ENCODE data around the gene ZNF319.

Gene ZNF319

DNA sequence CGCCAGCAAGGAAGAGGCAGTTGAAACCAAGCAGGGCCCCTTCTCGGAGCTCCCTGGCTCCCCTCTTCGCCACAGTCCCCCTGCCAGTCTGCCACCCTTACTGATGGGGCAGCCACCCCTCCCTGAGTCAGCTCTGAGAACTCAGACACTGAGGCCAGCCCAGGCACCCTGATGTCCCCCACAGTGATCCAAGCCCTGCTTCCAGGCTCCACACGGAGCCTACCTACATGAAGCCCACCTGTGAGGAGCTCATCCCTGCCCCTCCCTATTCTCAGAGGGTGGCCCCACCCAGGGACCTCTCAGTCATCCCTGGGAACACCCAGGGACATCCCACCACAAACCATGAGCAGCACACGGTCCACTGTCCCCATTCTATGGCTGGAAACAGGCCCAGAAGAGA lies 38.4 kb downstream of the ZNF319 start:
- Mint-ChIP-seq H3K27ac (no peak overlapping the region), H3K4me3 (no peak overlapping the region), H3K9me3 (no peaks in the 10 kb centered on the region), H3K27me3 (no peaks in the 10 kb centered on the region), H3K4me1 (no peaks in the 10 kb centered on the region)
- DNase-seq (no peak), ATAC-seq (no peak)

DNA sequence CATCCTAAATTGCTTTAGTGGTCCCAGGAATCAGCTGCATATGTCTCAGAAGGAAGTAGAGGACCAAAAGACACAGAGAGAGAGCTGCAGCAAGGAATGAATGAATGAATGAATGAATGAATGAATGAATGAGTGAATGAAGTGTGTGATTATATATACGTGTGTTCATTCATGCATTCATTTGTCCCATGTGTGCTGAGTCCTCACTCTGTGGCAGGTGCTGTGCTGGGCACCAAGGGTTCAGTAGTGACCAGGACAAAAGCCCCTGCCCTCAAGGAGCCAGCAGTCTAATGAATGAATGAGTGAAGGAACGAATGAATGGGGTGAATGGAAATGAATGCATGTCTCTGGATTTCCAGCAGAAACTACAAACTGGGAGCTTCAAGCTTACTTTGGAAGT lies 38.9 kb downstream of the ZNF319 start:
- Mint-ChIP-seq H3K9me3 (no peaks in the 10 kb centered on the region), H3K27me3 (no peaks in the 10 kb centered on the region), H3K4me3 (no peak overlapping the region), H3K4me1 (no peaks in the 10 kb centered on the region), H3K27ac (peak overlapping the region in 1 of 2 donors; percentile 90)
- DNase-seq (no peak), ATAC-seq (no peak)

DNA sequence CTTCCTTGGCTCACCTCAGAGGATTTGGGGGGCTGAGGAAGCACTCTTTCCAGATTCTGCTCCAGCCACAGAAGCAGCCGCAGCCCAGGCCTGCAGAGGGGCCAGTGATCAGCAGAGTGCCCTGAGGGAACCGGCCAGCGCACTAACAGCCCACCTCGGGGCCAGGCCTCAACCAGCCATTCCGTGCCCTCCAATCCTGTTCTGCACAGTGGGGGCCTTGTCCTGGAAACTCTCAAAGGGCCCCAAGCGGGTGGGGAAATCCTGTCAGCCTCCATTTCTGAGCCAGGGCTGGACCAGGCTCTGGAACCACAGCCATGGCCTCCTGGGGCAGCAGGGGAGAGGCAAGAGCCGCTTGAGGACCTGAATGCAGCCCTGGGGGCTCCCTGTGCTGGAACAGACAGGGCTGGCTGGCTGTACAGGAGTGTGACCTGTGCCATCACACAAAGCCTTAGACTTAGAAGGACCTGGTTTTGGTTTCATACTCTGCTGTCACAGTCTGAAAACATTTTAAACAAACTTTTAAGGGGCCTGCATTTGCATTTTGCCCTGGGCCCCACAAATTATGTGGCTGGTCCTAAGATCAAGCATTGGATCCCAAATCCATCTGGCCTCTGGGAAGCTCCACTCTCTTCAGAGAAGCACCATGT lies 39.5 kb downstream of the ZNF319 start:
- DNase-seq = no peak
- H3K4me3 Mint-ChIP-seq = no peak overlapping the region
- H3K27me3 Mint-ChIP-seq = no peaks in the 10 kb centered on the region
- H3K9me3 Mint-ChIP-seq = no peaks in the 10 kb centered on the region
- no peak for ATAC-seq
- no peaks in the 10 kb centered on the region for H3K4me1 Mint-ChIP-seq
- H3K27ac Mint-ChIP-seq = peak overlapping the region; percentile 25 to 90

DNA sequence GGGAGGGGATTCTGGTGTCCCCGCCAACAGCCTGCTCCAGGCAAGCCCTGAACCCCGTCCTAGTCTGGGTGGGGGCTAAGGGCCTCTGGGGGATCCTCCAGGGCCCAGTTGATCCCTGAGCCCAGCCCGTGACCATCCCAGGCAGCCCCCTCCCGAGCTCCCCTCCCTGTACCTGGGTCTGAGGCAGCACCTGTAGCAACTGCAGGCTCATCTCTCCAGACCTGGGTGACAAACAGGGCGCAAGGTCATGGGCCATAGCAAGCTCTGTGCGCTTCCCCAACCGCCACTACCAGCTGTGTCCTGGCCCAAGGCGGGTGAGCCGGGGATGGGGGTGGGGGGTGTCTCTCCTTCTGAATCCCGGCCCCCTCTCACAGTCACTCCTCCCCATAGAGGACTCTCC lies 40.2 kb downstream of the ZNF319 start:
- H3K9me3 Mint-ChIP-seq = no peaks in the 10 kb centered on the region
- ATAC-seq (peak; percentile 7), DNase-seq (no peak)
- no peak overlapping the region for H3K4me3 Mint-ChIP-seq
- H3K4me1 Mint-ChIP-seq = no peaks in the 10 kb centered on the region
- H3K27ac Mint-ChIP-seq = no peak overlapping the region
- H3K27me3 Mint-ChIP-seq = no peaks in the 10 kb centered on the region

DNA sequence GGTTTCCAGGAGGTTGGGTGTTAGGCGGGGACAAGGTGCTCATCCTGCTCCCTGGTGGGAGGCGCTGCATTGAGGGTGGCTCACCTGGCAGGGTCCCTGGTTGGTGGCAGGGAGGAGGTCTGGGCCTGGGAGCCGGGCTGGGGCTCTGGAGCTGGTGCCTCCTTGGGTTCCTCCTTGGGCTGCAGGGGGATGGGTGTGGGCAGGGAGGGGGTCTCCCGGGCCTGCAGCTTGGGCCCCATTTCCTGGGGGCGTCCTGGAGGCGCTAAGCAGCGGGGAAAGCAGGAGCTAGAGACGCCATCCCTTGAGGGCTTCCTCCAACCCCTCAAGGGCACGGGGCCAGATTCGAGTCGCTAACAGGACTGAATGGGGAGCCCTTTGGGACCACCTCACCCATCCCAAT lies 40.7 kb downstream of the ZNF319 start:
- no peaks in the 10 kb centered on the region for H3K4me1 Mint-ChIP-seq
- H3K27ac Mint-ChIP-seq = no peak overlapping the region
- H3K27me3 Mint-ChIP-seq = no peaks in the 10 kb centered on the region
- ATAC-seq (no peak), DNase-seq (no peak)
- no peaks in the 10 kb centered on the region for H3K9me3 Mint-ChIP-seq
- H3K4me3 Mint-ChIP-seq = no peak overlapping the region

DNA sequence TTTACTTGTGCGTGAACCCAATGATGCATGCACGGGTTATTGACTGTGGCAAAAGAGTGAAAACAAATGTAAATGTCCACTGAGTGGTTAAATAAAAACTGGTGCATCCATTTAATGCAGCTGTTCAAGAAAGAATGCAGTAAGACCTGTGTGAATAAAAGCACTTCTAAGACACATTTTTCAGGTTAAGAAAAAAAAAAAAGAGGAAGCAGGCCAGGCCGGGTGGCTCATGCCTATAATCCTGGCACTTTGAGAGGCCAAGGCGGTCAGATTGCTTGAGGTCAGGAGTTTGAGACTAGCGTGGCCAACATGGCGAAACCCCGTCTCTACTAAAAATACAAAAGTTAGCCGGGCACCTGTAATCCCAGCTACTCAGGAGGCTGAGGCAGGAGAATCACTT lies 41.4 kb downstream of the ZNF319 start:
- Mint-ChIP-seq H3K4me1 (no peaks in the 10 kb centered on the region), H3K27me3 (no peaks in the 10 kb centered on the region), H3K27ac (no peak overlapping the region), H3K9me3 (no peaks in the 10 kb centered on the region), H3K4me3 (no peak overlapping the region)
- DNase-seq = no peak
- ATAC-seq = no peak

DNA sequence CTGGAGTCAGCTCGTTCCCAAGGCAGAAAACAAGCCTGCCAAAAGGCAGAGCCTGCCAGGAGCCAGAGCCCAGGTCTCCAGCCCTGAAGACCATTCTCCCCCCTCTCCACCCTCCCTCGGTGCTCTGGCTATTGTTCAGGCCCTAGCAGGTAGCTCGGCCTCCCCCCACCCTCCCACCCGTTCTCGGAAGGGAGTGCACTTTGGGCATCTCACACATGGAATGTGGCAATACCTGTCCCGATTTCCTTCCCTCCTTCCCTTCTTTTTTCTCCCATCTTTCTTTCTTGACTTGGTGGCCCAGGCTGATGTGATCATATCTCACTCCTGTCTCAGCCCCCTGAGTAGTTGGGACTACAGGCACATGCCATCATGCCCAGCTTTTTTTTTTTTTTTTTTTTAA lies 41.9 kb downstream of the ZNF319 start:
- Mint-ChIP-seq H3K27ac (no peak overlapping the region), H3K4me1 (no peaks in the 10 kb centered on the region), H3K4me3 (no peak overlapping the region), H3K9me3 (no peaks in the 10 kb centered on the region), H3K27me3 (no peaks in the 10 kb centered on the region)
- no peak for ATAC-seq
- no peak for DNase-seq

DNA sequence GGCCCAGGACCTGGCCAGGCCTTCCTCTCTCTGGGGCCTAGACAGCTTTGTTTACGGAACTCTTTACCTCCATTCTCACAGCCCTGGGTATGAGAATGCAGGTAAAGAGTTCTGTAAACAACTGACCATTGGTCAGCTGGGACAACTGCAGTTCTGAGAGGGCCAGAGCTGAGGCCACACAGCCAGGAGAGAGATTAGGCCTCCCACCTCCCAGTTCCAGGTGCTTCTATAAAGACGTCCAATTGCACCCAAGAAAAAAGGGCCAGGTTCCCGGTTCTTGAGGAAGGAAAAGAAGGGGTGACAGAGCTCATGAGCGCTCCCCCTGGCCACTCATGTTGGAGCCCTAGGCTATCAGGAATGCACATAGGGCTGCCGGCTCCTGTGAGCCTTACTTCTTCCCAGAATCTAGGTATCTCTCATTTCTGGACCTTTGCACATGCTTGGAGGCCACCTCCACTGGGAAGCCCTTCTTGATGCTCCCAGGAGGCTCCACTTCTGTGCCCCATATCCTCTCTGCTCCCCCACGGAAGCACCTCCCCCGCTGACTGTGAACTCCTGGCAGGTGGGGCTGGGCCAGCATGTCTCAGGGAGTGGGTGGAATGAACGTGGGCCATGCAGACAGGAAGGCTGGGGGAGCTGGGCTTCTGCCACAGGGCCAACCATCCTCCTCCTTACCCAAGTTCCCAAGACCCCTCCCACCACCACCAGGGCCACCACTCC lies 42.6 kb downstream of the ZNF319 start:
- Mint-ChIP-seq H3K4me3 (no peak overlapping the region), H3K9me3 (no peaks in the 10 kb centered on the region), H3K27me3 (no peaks in the 10 kb centered on the region), H3K27ac (no peak overlapping the region), H3K4me1 (no peaks in the 10 kb centered on the region)
- DNase-seq = no peak
- ATAC-seq = no peak

DNA sequence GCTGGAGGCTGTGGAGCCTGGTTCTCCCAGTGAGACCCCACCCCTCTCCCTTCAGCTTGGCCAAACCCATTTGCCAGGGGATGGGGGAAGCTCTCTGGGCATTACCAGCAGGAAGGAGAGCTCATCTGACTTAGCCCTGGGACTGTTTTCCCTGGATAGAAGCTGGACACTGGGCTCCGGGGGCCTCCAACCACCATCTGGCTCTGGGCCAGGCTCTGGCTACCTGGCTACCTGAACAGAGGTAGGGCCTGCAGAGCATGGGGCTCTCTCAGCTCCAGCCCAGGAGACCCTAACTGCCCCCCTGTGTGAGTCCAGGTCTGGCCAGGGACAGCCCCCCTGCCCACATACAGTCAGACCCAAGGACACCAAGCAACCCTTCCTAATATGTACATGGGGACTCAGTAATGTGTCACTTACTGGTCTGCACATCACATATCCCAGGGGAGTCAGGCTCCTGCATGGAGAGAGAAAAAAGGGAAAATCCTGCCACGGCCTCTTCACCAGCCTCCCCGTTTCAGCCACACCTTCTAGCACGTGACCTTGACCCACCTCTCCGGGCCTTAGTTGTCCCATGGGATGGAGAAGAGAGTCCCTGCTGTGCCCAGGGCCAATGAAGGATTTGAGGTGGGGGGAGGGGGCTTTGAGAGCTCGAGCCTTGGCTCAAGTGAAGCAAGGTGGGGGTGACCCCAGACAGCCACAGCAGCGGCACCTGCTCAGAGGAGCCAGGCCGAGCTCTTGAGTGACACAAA lies 43.4 kb downstream of the ZNF319 start:
- H3K27ac Mint-ChIP-seq = peak overlapping the region in 1 of 2 donors; percentile 67
- DNase-seq = no peak
- H3K4me3 Mint-ChIP-seq = no peak overlapping the region
- H3K27me3 Mint-ChIP-seq = no peaks in the 10 kb centered on the region
- H3K9me3 Mint-ChIP-seq = no peaks in the 10 kb centered on the region
- no peak for ATAC-seq
- no peaks in the 10 kb centered on the region for H3K4me1 Mint-ChIP-seq

DNA sequence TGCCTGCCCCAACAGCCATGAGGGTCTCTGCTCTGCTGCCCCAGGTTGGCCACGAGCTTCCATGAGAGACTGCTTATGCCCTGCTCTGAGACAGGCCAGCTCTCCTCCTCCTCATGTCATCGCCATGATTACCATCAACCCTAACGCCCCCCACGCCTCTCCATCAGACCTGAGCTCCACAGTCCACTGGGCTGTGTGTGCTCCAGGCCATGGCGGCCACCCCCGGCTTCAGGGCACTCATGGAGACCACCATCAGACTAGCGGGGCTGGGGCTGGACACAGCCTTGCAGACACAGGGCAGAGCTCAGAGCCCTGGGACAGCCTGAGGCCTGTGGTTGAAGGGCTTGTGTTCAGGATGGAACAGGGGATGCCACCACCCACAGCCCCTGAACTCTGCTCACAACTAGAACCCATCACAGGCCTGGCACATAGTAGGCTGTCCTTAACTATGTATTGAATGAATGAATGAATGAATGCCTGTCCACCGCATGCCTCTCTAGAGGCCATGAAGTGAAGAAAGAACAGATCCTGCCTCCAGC lies 44.1 kb downstream of the ZNF319 start:
- ATAC-seq = no peak
- Mint-ChIP-seq H3K27me3 (no peaks in the 10 kb centered on the region), H3K27ac (peak overlapping the region in 1 of 2 donors; percentile 67), H3K9me3 (no peaks in the 10 kb centered on the region), H3K4me3 (no peak overlapping the region), H3K4me1 (no peaks in the 10 kb centered on the region)
- no peak for DNase-seq

DNA sequence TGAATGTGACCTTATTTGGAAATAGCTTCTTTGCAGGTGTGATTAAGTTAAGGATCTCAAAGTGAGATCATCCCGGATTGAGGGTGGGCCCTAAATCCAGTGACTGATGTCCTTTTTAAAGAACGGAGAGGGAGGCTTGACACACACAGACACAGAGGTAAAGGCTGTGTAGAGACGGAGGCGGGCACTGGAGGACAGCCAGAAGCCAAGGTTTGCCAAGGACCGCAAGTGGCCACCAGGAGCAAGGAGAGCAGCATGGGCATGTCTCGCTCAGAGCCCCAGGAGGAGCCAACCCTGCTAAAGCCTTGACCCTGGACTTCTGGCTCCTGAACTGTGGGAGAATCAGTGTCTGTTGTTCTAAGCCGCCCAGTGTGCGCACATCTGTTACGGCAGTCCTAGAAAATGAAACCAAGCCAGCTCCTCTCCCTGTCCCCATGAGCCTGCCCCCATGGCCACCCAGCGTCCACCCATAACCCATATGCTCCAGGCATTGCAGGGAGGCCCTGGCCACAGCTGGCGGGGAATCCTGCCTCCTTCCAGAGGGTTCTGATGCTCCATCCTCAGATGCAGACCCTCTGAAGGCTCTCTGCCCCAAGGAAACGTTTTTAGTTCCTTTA lies 44.8 kb downstream of the ZNF319 start:
- peak overlapping the region in 1 of 2 donors; percentile 59 for H3K27ac Mint-ChIP-seq
- DNase-seq (no peak), ATAC-seq (no peak)
- no peaks in the 10 kb centered on the region for H3K4me1 Mint-ChIP-seq
- H3K9me3 Mint-ChIP-seq = no peaks in the 10 kb centered on the region
- no peak overlapping the region for H3K4me3 Mint-ChIP-seq
- H3K27me3 Mint-ChIP-seq = no peaks in the 10 kb centered on the region

DNA sequence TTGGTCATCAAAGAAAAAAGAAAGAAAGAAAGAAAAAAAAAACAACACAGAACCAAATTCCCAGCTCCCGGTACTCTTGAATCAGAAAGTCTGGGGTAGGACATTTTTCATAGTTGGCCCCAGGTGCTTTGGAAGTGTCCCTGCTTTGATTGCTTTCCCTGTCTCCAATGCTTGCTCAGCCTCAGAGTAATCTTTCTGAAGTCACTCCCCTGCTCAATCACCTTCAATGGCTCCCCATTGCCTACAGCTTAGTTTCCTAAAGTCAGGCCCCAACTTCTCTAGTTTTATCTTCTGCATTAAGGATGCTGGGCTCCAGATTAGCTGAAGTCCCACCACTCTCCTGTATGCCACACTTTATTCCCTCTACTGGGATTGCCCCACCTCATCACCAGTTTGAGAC lies 46.6 kb downstream of the ZNF319 start:
- Mint-ChIP-seq H3K27me3 (no peaks in the 10 kb centered on the region), H3K4me3 (no peak overlapping the region), H3K27ac (peak overlapping the region in 1 of 2 donors; percentile 30), H3K9me3 (no peaks in the 10 kb centered on the region), H3K4me1 (no peaks in the 10 kb centered on the region)
- ATAC-seq (no peak), DNase-seq (no peak)

DNA sequence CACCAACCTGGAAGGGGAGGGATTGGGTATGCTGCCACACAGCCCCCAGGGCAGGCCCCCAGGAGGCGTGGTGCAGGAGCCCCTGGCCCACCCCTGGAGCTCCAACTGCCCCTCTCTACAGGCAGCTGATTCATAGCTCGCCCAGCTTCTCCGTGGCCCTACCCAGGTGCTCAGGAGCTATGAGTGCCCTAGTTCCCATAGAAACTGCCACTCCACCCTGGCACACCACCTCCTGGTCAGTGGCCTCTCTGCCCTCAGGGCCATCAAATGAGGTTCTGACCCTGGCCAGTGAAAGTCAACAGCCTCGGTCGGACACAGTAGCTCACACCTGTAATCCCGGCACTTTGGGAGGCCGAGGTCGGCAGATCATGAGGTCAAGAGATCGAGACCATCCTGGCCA lies 47.6 kb downstream of the ZNF319 start:
- no peaks in the 10 kb centered on the region for H3K9me3 Mint-ChIP-seq
- H3K4me3 Mint-ChIP-seq = no peak overlapping the region
- no peak overlapping the region for H3K27ac Mint-ChIP-seq
- no peaks in the 10 kb centered on the region for H3K4me1 Mint-ChIP-seq
- H3K27me3 Mint-ChIP-seq = no peaks in the 10 kb centered on the region
- DNase-seq (no peak), ATAC-seq (no peak)

DNA sequence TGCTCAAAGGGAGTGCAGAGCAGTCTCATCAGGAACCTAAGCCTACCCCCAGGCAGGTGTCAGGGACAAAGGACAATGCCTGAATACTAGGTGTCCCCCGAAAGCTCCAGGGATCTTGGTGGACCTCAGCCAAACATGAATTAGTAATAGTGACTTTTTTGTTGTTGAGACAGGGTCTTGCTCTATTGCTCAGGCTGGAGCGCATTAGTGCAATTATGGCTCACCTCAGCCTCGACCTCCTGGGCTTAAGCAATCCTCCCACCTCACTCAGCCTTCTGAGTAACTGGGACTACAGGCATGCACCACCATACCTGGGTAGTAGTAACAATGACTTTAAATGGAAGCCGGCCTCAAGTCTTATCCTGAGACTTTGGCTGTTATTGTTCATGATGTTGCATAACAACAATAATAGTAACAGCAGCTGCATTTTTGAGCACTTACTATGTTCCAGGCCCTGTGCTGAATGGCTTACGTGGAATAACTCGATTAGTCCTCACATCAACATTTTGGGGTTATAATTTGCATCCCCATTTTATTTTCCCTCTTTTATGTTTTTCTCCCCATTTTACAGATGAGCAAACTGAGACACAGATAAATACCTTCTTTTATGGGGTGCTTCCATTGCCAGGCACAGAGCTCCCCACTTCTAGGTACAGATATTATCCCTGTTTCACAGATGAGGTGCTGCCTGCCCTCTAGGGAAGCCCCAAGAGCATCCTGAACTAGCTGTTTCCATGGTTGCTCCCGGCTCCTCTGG lies 49.1 kb downstream of the ZNF319 start:
- DNase-seq = no peak
- no peak for ATAC-seq
- H3K27me3 Mint-ChIP-seq = no peaks in the 10 kb centered on the region
- no peaks in the 10 kb centered on the region for H3K4me1 Mint-ChIP-seq
- no peaks in the 10 kb centered on the region for H3K9me3 Mint-ChIP-seq
- no peak overlapping the region for H3K4me3 Mint-ChIP-seq
- no peak overlapping the region for H3K27ac Mint-ChIP-seq

DNA sequence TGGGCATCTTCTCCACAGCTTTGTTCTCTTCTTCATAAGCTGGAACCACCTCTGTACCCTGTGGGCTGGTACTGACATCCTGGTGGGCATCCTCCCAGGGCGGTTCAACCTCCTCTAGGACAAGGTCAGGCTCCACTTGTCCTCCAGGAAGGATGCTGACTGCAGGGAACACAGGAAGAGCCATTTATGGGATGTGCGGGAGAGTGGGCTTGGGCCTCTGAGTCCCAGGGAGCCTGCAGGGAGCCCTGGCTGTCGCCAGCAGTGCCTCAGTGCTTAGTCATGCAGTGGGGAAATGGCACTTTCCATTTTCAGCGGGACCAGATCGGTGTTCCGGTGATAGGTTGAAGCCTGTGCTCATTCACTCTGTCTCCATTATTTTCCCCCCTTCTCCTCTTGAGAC lies 50.1 kb downstream of the ZNF319 start:
- no peak overlapping the region for H3K4me3 Mint-ChIP-seq
- no peak for DNase-seq
- no peak for ATAC-seq
- no peaks in the 10 kb centered on the region for H3K27me3 Mint-ChIP-seq
- no peaks in the 10 kb centered on the region for H3K9me3 Mint-ChIP-seq
- no peak overlapping the region for H3K27ac Mint-ChIP-seq
- no peaks in the 10 kb centered on the region for H3K4me1 Mint-ChIP-seq

Data from stimulated activated naive CD8-positive, alpha-beta T cell treated with anti-CD3 and anti-CD28 coated beads, Interleukin-15, amount 100 ng/mL, for 72 hours (primary cell).